ENCODE data around the gene CDCA4. TPM values are rescaled to one million over a fixed set of nuclear protein-coding genes. Genes with fewer than 3 reads are reported as not detected.

CDCA4 gene
- total and polyA plus RNA-seq, 10 of the 15 experiments (the other 5 are each of a cell fraction or from before 2014, with no cell fraction given): 10.4 to 64.0 (median 52.1) TPM

DNA sequence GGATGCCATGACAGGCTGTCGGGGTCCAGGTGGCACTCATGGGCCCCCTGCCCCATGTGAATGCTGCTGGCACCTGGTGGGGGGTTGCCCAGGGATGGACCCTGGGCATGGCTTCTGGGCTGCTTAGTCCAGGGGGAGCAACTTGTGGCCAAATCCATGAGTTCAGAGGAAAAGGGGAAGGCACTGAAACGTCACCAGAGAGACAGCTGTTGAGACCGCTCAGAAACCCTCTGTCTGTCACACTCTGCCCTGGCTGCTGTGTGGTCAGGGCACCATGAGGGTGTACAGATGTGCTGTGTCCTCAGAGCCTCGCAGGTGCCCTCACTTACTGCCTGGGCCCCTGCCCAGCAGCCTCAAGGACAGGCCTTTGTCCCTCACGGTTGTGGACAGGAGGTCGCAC is 25.9 kb downstream of the CDCA4 start:
- Histone ChIP-seq H3K9ac (ENCODE audit: control insufficient read depth, insufficient read depth, low read length) (no peak overlapping the region), H3K27me3 (replicated peaks in 1 of 2; ENCODE audit: control insufficient read depth in 2 of 2, insufficient read depth in 2 of 2, low read length in 1 of 2) (no peaks in the 10 kb centered on the region), H3K9me3 (replicated peaks; ENCODE audit: control insufficient read depth, insufficient read depth, low read length) (no peaks in the 10 kb centered on the region), H3K4me2 (ENCODE audit: control insufficient read depth, insufficient read depth) (no peak overlapping the region), H3K36me3 (ENCODE audit: control insufficient read depth in 2 of 2, insufficient read depth in 2 of 2, low read length in 1 of 2) (no peaks in the 10 kb centered on the region), H3K4me3 (no peak overlapping the region), H2AFZ (ENCODE audit: control insufficient read depth, low read depth, low read length) (no peak overlapping the region), H3K79me2 (ENCODE audit: control insufficient read depth, insufficient read depth, low read length) (no peaks in the 10 kb centered on the region), H3K27ac (ENCODE audit: control insufficient read depth, insufficient read depth) (no peak overlapping the region), H4K20me1 (ENCODE audit: control insufficient read depth, insufficient read depth) (no peaks in the 10 kb centered on the region), H3K4me1 (ENCODE audit: control insufficient read depth, insufficient read depth, low read length) (no peaks in the 10 kb centered on the region)
- intact Hi-C loops (cut with micrococcal nuclease; ENCODE audit: unreplicated experiment) (no loop called here), in situ Hi-C loops (cut with MboI) (no loop called here)
- ATAC-seq (no peak), FAIRE-seq (no peak), DNase-seq (ENCODE audit: low read depth, low spot score) (no peak)
- ChIA-PET POLR2A (no interaction called here), RAD21 (ENCODE audit: unreplicated experiment) (no interaction called here), SMC1A (ENCODE audit: uncharacterized antibody, unreplicated experiment) (interaction anchor here (1.1 kb wide), 1 partner anchor 50 kb away, joined by 3 read pairs; no protein-coding TSS in a partner anchor), CTCF (no interaction called here)
- TF ChIP-seq, protein P1, sequence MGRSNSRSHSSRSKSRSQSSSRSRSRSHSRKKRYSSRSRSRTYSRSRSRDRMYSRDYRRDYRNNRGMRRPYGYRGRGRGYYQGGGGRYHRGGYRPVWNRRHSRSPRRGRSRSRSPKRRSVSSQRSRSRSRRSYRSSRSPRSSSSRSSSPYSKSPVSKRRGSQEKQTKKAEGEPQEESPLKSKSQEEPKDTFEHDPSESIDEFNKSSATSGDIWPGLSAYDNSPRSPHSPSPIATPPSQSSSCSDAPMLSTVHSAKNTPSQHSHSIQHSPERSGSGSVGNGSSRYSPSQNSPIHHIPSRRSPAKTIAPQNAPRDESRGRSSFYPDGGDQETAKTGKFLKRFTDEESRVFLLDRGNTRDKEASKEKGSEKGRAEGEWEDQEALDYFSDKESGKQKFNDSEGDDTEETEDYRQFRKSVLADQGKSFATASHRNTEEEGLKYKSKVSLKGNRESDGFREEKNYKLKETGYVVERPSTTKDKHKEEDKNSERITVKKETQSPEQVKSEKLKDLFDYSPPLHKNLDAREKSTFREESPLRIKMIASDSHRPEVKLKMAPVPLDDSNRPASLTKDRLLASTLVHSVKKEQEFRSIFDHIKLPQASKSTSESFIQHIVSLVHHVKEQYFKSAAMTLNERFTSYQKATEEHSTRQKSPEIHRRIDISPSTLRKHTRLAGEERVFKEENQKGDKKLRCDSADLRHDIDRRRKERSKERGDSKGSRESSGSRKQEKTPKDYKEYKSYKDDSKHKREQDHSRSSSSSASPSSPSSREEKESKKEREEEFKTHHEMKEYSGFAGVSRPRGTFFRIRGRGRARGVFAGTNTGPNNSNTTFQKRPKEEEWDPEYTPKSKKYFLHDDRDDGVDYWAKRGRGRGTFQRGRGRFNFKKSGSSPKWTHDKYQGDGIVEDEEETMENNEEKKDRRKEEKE (IDR thresholded peaks at IDR 0.05): no peak
- no peak for TF ChIP-seq MYC (IDR thresholded peaks at IDR 0.05; ENCODE audit: insufficient read depth, insufficient read length, insufficient replicate concordance, low read length, severe bottlenecking)
- no peak for TF ChIP-seq POU2F2 (IDR thresholded peaks at IDR 0.05; ENCODE audit: borderline replicate concordance, low read depth, low read length)
- BruUV-seq (replicated peaks): no TSS peak
- 76% methylated on average over 6 of the region's 6 CpGs for WGBS (ENCODE audit: insufficient coverage, insufficient replicate concordance, low lambda C conversion rate, missing lambda C conversion rate)

Data from GM12878 (cell line).